WTC11 (cell line): ENCODE results near the gene GABRB3. TPM values are rescaled to one million over a fixed set of nuclear protein-coding genes. Genes with fewer than 3 reads are reported as not detected.

Experiments
- ATAC-seq: fragments of 200-7000 bp; cut with Tn5 transposase; 2 replicates; pipeline ENCODE4 v1.10.0; 2021; ENCODE audit warnings: mild to moderate bottlenecking, moderate library complexity
- CTCF ChIA-PET: fragments of 300-600 bp; sonication (Branson Sonifier 250); formaldehyde crosslinking; loops from one replicate; lab custom pipeline; 2021; ENCODE audit warnings: antibody characterized with exemption; lab: Charles Lee
- POLR2A ChIA-PET: fragments of 350-600 bp; sonication (Branson Sonifier 250); formaldehyde crosslinking; loops from one replicate; lab custom pipeline; 2021; ENCODE audit warnings: antibody characterized with exemption; lab: Charles Lee
- DNase-seq: peaks from one replicate; pipeline ENCODE4 v3.0.0; 2021; ENCODE audit warnings: low spot score
- H3K27ac Mint-ChIP-seq: 2 replicates; pipeline ENCODE4 v1.8.0; 2021; ENCODE audit warnings: mixed read lengths
- H3K27me3 Mint-ChIP-seq: 2 replicates; pipeline ENCODE4 v1.8.0; 2021; ENCODE audit warnings: low read depth, mild to moderate bottlenecking, moderate library complexity, mixed read lengths
- H3K36me3 Mint-ChIP-seq: 2 replicates; pipeline ENCODE4 v1.8.0; 2021; ENCODE audit warnings: mixed read lengths
- H3K4me1 Mint-ChIP-seq: 2 replicates; pipeline ENCODE4 v1.8.0; 2022; ENCODE audit warnings: mixed read lengths
- H3K4me3 Mint-ChIP-seq: 2 replicates; pipeline ENCODE4 v1.8.0; 2021; ENCODE audit warnings: mild to moderate bottlenecking, moderate library complexity, mixed read lengths
- H3K9me3 Mint-ChIP-seq: 2 replicates; pipeline ENCODE4 v1.8.0; 2021; ENCODE audit warnings: mixed read lengths
- CBFB ChIP-seq: sonication (generic); formaldehyde crosslinking; IDR thresholded peaks from 2 replicates; pipeline ENCODE4 v1.8.1; 2022; ENCODE audit warnings: mild to moderate bottlenecking, low read depth, missing genetic modification reagents
- CDX4 ChIP-seq: fragments of 250-450 bp; sonication (Bioruptor Pico); IDR thresholded peaks from 2 replicates; pipeline ENCODE4 v1.9.0; 2021; ENCODE audit warnings: moderate library complexity, mild to moderate bottlenecking, inconsistent platforms, borderline replicate concordance
- ETV6 ChIP-seq: sonication (generic); formaldehyde crosslinking; IDR thresholded peaks from 2 replicates; pipeline ENCODE4 v1.8.1; 2022; ENCODE audit warnings: mild to moderate bottlenecking, missing genetic modification reagents
- FOXJ3 ChIP-seq: sonication (generic); formaldehyde crosslinking; IDR thresholded peaks from 2 replicates; pipeline ENCODE4 v1.9.0; 2021; ENCODE audit warnings: missing genetic modification reagents, mild to moderate bottlenecking, borderline replicate concordance
- GRHL2 ChIP-seq: fragments of 250-450 bp; sonication (Bioruptor Pico); IDR thresholded peaks from 2 replicates; pipeline ENCODE4 v1.8.0; 2022; ENCODE audit warnings: mild to moderate bottlenecking, moderate library complexity; ENCODE audit not compliant: insufficient replicate concordance, severe bottlenecking
- HMGXB4 ChIP-seq: sonication (generic); formaldehyde crosslinking; IDR thresholded peaks from 2 replicates; pipeline ENCODE4 v1.8.1; 2023; ENCODE audit warnings: mild to moderate bottlenecking, moderate library complexity, missing genetic modification reagents
- IRF1 ChIP-seq: sonication (generic); formaldehyde crosslinking; IDR thresholded peaks from 2 replicates; pipeline ENCODE4 v1.8.0; 2023; ENCODE audit warnings: missing genetic modification reagents
- JAZF1 ChIP-seq: fragments of 250-450 bp; sonication (Bioruptor Pico); IDR thresholded peaks from 2 replicates; pipeline ENCODE4 v1.9.0; 2021; ENCODE audit warnings: moderate library complexity, mild to moderate bottlenecking, inconsistent platforms
- MAX ChIP-seq: sonication (generic); formaldehyde crosslinking; IDR thresholded peaks from 2 replicates; pipeline ENCODE4 v1.8.0; 2022; ENCODE audit warnings: mild to moderate bottlenecking, missing genetic modification reagents
- NR1H2 ChIP-seq: sonication (generic); formaldehyde crosslinking; IDR thresholded peaks from 2 replicates; pipeline ENCODE4 v1.9.0; 2021; ENCODE audit warnings: mild to moderate bottlenecking, moderate library complexity, missing genetic modification reagents
- NR2C2 ChIP-seq: sonication (generic); formaldehyde crosslinking; IDR thresholded peaks from 2 replicates; pipeline ENCODE4 v1.8.0; 2022; ENCODE audit warnings: mild to moderate bottlenecking, missing genetic modification reagents
- NR3C1 ChIP-seq: sonication (generic); formaldehyde crosslinking; conservative IDR thresholded peaks from 2 replicates; pipeline ENCODE4 v1.8.1; 2023; ENCODE audit warnings: low read depth, mild to moderate bottlenecking, missing genetic modification reagents
- PRDM15 ChIP-seq: sonication (generic); formaldehyde crosslinking; IDR thresholded peaks from 2 replicates; pipeline ENCODE4 v1.8.0; 2022; ENCODE audit warnings: missing genetic modification reagents
- RELA ChIP-seq: sonication (generic); formaldehyde crosslinking; IDR thresholded peaks from 2 replicates; pipeline ENCODE4 v1.8.1; 2022; ENCODE audit warnings: missing genetic modification reagents, mild to moderate bottlenecking, borderline replicate concordance
- SP1 ChIP-seq: sonication (generic); formaldehyde crosslinking; conservative IDR thresholded peaks from 2 replicates; pipeline ENCODE4 v1.8.1; 2022; ENCODE audit warnings: missing genetic modification reagents
- TP53 ChIP-seq: sonication (generic); formaldehyde crosslinking; IDR thresholded peaks from 2 replicates; pipeline ENCODE4 v1.8.1; 2023; ENCODE audit warnings: mild to moderate bottlenecking, missing genetic modification reagents
- ZNF121 ChIP-seq: sonication (generic); formaldehyde crosslinking; IDR thresholded peaks from 2 replicates; pipeline ENCODE4 v1.8.0; 2023; ENCODE audit warnings: missing genetic modification reagents
- ZNF219 ChIP-seq: sonication (generic); formaldehyde crosslinking; IDR thresholded peaks from 2 replicates; pipeline ENCODE4 v1.8.0; 2023; ENCODE audit warnings: missing genetic modification reagents, mild to moderate bottlenecking, borderline replicate concordance
- ZNF232 ChIP-seq: sonication (generic); formaldehyde crosslinking; IDR thresholded peaks from 2 replicates; pipeline ENCODE4 v1.8.0; 2022; ENCODE audit warnings: mild to moderate bottlenecking, missing genetic modification reagents
- ZNF425 ChIP-seq: fragments of 250-450 bp; sonication (Bioruptor Pico); conservative IDR thresholded peaks from 2 replicates; pipeline ENCODE4 v1.9.0; 2021; ENCODE audit warnings: mild to moderate bottlenecking
- ZNF512 ChIP-seq: sonication (generic); formaldehyde crosslinking; IDR thresholded peaks from 2 replicates; pipeline ENCODE4 v1.8.1; 2022; ENCODE audit warnings: missing genetic modification reagents, borderline replicate concordance
- total RNA-seq: library from RNA; stranded (reverse); gene quantifications from 3 replicates; pipeline ENCODE4 v1.2.3, GENCODE V29; 2021
- TF ChIP-seq, protein P1 (sequence below): sonication (generic); formaldehyde crosslinking; conservative IDR thresholded peaks from 2 replicates; pipeline ENCODE4 v1.8.1; 2022; ENCODE audit warnings: mild to moderate bottlenecking, missing genetic modification reagents
- TF ChIP-seq, protein P2 (sequence below): fragments of 200-600 bp; IDR thresholded peaks from 2 replicates; pipeline ENCODE4 v1.8.0; 2022; ENCODE audit warnings: antibody characterized with exemption

GABRB3 gene
- total RNA-seq, 1 experiment from 2014 or later, result 203 TPM

GRCh38 chr15:26729581-26729980 is 43.3 kb downstream of the GABRB3 start:
- no peak overlapping the region for H3K4me3 Mint-ChIP-seq
- POLR2A ChIA-PET, result interaction anchor here (0.5 kb wide), 1 partner anchor 880 kb away, joined by 4 read pairs; no protein-coding TSS in a partner anchor
- DNase-seq, result no peak
- 0 out of 2 replicates have a peak overlapping the region, but pooled peaks have one; percentile 37 for H3K27ac Mint-ChIP-seq
- peaks cover 67% of the 10 kb centered on the region for H3K4me1 Mint-ChIP-seq
- H3K27me3 Mint-ChIP-seq, result no peaks in the 10 kb centered on the region
- CTCF ChIA-PET, result interaction anchor here (0.5 to 1.2 kb wide), 3 partner anchors 89 to 453 kb away, joined by 3 read pairs; no protein-coding TSS in a partner anchor
- H3K9me3 Mint-ChIP-seq, result peaks cover 22% of the 10 kb centered on the region
- TF ChIP-seq ZNF219 (CRISPR knock-in tag) (no peak), NR2C2 (CRISPR knock-in tag) (no peak), MAX (CRISPR knock-in tag) (no peak), NR3C1 (CRISPR knock-in tag) (no peak), CBFB (CRISPR knock-in tag) (no peak), ZNF121 (CRISPR knock-in tag) (no peak), CDX4 (CRISPR knock-in tag) (no peak), ZNF425 (CRISPR knock-in tag) (no peak), SP1 (CRISPR knock-in tag) (no peak), ZNF232 (CRISPR knock-in tag) (no peak), FOXJ3 (no peak), HMGXB4 (no peak), ZNF512 (CRISPR knock-in tag) (no peak), TP53 (no peak)
- TF ChIP-seq, protein P1, sequence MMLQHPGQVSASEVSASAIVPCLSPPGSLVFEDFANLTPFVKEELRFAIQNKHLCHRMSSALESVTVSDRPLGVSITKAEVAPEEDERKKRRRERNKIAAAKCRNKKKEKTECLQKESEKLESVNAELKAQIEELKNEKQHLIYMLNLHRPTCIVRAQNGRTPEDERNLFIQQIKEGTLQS (CRISPR knock-in tag), result no peak
- TF ChIP-seq, all 79 proteins: peak for 0
- ATAC-seq, result peak; percentile 26; the same call in 1 of the 2 replicates
- peaks cover 32% of the 10 kb centered on the region for H3K36me3 Mint-ChIP-seq

DNA sequence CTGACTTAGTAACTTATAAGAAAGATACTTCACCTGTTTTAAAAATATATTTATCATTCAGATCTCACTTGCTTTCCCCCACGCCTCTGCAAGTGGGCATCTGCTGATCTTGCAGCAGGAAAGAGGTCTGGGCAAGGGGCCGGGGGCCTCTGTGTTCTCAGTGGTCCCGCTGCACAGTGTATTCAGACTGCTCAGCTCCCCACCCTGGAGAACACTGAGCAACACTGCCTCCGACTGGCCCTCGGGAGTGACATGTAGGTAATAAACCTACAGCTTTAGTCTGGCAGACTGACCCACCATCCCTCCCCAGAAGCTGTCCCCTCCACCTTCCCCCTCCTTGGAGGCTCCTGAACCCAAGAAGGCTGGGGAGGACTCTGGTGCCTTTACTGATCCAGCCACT is 43.8 kb downstream of the GABRB3 start:
- ChIA-PET CTCF (interaction anchor here (0.5 to 1.2 kb wide), 2 partner anchors 88 to 453 kb away, joined by 3 read pairs; no protein-coding TSS in a partner anchor), POLR2A (interaction anchor here (0.5 kb wide), 1 partner anchor 880 kb away, joined by 4 read pairs; no protein-coding TSS in a partner anchor)
- H3K4me3 Mint-ChIP-seq, result no peak overlapping the region
- peaks cover 18% of the 10 kb centered on the region for H3K9me3 Mint-ChIP-seq
- H3K27ac Mint-ChIP-seq, result no peak overlapping the region
- peaks cover 73% of the 10 kb centered on the region for H3K4me1 Mint-ChIP-seq
- H3K27me3 Mint-ChIP-seq, result no peaks in the 10 kb centered on the region
- DNase-seq (no peak), ATAC-seq (peak; percentile 76)
- peaks cover 26% of the 10 kb centered on the region for H3K36me3 Mint-ChIP-seq
- TF ChIP-seq ETV6 (CRISPR knock-in tag) (no peak), JAZF1 (no peak), PRDM15 (CRISPR knock-in tag) (no peak), NR1H2 (no peak), GRHL2 (CRISPR knock-in tag) (no peak), IRF1 (no peak), RELA (no peak)
- TF ChIP-seq, protein P2, sequence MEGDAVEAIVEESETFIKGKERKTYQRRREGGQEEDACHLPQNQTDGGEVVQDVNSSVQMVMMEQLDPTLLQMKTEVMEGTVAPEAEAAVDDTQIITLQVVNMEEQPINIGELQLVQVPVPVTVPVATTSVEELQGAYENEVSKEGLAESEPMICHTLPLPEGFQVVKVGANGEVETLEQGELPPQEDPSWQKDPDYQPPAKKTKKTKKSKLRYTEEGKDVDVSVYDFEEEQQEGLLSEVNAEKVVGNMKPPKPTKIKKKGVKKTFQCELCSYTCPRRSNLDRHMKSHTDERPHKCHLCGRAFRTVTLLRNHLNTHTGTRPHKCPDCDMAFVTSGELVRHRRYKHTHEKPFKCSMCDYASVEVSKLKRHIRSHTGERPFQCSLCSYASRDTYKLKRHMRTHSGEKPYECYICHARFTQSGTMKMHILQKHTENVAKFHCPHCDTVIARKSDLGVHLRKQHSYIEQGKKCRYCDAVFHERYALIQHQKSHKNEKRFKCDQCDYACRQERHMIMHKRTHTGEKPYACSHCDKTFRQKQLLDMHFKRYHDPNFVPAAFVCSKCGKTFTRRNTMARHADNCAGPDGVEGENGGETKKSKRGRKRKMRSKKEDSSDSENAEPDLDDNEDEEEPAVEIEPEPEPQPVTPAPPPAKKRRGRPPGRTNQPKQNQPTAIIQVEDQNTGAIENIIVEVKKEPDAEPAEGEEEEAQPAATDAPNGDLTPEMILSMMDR, result no peak
